ENCODE data around the gene KCND3.
"Not testable (repeated sequence)": the region's sequence is repeated elsewhere in the genome, so short reads cannot be mapped to it uniquely, and the experiment has no call there.

The KCND3 gene

DNA sequence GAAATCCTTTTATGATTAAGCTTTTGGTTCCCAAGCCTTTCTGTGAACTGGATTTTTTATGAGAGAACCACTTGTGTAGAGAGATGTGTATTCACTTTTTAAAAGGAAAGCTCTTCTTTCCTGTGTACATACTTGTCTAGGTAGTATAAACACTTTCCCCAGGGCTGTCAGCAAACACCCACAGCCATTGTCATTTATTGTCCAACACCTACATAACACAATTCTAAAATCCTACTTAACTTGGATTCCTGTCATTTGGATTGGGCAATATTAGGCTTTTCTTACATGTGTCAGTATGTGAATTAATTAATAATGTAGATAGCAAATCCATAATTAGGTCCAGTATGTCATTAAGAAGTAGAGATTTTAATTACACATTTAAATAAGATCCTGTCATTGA, 221.4 kb downstream of the KCND3 start:
- DNase-seq, result peak; percentile 79

DNA sequence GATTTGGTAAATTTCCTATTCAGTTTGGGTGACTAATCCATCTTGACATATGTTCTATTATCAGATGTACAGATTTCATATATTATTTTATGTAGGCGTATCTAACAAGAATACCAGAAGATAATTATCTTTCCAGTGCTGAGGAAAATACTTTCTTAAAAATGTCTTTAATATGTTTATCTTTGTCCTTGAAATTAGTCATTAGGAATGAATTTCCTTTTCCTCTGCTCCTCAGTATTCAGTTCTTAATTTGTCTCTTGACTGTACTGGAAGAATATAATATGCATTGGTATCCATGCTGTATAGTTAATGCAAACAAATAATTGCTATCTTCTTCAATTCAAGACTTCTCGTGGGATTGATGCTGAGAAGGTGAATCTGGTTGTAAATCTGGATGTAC, 227.1 kb downstream of the KCND3 start:
- DNase-seq, result no peak

DNA sequence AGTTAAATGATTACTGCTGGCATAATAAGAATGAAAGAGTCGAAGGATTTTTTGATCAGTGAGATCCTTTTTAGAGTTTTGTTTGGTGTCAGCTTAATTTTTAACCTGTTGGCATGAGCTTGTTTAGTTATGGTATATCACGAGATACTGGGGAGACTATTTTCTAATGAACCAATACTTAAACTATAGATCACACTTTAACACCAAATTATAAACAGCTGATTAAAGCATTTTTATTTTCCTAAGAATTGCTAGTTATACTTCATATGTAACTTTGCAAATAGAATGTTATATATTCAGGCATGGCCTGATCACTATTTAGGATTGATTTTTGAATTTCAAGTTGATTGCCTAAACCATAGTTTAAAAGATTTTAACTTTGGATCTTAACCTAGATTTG, 227.8 kb downstream of the KCND3 start:
- DNase-seq, result no peak

DNA sequence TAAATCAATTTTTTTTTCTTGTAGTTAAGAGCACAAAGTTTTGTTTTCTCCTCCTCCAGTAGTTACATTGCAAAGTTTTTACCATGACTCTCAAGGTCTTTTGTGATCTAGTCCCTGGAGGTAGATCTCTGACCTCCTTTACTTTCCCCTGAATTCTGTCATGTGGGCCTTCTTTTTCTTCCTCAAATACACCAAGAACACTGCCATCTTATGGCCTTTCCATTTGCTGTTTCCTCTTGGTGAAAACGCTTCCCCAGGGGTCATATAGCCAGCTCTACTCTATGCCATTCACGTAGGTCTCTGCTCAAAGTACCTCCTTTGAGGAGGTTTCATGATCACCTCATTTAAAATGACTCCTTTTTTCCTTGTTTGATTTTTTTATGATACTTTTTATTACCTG, 231.1 kb downstream of the KCND3 start:
- DNase-seq, result no peak

DNA sequence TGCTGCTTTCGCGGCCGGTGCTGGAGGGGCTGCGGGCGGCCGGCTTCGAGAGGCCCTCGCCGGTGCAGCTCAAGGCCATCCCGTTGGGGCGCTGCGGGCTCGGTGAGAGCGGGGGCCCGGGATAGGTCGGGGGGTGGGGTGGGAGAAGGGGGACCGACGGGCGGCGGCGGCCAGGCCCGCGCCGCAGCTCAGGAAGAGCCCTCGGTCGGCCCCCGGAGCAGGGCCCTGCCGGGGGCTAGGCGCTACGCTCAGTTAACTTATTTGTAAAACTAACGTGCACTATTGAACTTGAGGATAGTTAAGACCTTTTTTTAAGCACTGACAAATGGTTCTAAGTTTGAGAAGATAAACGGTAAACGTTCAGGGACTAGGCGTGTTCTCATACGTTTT, 233.3 kb downstream of the KCND3 start:
- no peak for DNase-seq

DNA sequence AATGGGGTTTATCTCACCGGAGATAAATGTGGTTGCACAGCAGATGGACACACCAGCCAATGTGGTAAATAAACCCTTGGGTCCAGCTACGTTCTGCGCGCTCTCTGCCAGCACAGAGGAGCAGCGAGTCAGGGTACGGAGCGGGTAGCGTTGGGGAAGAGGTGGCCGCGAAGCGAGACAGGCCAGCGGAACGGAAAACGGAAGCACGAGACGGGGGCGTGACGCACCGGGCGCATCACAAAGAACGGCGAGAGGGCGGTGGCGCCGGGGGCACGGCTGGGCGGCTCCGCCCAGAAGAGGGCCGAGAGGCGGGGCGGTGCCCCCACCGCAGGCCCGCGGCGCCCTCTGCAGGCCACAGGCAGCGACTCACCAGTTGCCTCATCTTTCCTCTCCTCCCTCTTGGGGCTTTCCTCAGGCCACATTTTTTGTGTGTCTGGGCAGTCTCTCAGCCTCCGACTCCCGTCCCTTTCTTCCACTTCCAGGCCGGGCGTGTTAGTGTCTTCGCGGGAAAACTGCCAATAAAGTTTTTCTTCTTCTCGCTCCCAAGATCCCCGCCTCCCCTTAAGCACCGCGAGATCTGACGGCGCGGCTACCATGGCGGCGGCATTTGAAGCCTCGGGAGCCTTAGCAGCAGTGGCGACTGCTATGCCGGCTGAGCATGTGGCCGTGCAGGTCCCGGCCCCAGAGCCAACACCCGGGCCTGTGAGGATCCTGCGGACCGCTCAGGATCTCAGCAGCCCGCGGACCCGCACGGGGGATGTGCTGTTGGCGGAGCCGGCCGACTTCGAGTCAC, 233.9 kb downstream of the KCND3 start, which contains the start of gene DDX20:
TSS of gene DDX20 (plus strand) at position 571 of the 793 bp plus-strand sequence. CDS start at position 595, 24 bp downstream.
- DNase-seq, result peak; percentile 91

DNA sequence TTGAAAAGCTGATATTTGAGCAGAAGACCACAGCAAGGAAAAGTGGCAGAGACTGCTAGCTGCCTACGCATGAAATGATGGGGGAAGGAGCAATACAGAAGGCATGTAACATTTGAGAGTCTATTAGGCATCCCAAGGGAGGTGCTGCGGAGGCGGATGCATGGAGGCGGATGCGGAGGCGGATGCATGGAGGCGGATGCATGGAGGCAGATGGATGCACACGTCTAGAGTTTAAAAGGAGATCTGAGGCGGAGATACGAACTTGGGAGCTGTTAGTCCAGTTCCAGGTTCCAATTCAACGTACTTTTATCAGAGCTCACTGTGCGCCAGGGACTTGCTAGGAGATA, 234.5 kb downstream of the KCND3 start:
- peak; percentile 24 for DNase-seq

DNA sequence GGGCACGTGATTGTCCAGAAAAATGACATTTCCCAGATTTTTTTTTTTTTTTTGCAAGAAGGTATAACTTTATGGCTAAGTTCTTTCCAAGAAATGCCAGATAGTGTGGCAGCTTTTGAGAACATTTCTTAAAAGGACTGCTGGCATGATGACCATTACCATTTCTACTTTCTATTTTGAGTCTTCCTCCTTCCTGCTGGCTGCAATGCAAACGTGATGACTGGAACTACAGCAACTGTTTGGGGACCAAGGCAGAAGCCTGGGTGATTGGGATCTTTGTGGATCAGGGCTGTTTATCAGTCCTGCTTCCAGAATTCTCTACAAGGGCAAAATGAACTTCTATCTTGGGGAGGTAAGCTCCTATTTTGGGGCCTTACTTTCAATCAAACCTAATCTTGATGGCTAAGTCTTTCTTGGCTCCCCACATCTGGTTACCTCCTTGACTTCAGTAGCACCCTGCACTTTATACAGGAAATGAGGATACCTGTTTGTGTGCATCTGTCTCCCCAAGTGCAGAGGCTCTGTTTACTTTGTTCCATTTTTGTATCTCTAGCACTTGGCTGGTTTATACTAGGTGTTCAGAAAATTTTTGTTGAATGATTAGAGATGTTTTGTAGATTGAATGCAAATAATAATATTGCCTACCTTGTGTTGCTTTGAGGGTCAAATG, 237.4 kb downstream of the KCND3 start:
- DNase-seq, result no peak

DNA sequence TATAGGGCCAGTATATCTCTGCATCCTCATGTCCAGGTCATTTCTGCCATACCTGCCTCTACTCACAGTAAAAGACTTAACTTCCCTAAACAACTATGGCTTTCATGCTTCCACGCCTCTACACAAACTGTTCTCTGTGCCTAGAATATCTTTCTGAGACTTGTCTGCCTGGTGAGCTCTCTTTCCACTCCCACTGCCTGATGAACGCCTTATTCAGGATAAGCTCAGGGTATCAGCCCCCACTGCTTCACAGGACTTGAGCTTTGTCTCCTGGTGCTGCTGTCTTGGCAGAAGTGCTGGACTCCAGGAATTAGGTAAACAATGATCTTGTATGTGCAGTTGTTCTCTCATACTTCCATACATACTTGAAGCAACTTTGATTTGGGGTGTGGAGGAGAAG, 238.6 kb downstream of the KCND3 start:
- DNase-seq, result no peak

DNA sequence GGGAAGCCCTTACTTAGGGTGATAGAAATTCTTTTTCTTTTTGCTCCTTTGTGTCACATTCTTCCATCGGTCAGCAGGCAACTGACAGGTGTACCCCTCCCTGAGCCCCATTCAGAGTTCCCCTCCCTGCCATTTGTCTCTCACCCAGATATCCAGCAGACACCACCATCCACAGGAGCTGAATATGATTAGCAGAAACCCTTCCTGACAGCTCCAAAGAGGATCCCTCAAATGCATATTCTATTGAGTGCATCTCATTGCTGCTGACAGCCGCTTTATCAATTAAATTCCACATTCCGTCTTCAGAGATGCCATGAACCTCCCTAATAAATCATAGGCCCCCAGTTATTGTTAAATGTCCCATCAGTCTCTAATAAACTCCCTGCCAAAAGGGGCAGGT, 239.8 kb downstream of the KCND3 start:
- DNase-seq, result no peak

DNA sequence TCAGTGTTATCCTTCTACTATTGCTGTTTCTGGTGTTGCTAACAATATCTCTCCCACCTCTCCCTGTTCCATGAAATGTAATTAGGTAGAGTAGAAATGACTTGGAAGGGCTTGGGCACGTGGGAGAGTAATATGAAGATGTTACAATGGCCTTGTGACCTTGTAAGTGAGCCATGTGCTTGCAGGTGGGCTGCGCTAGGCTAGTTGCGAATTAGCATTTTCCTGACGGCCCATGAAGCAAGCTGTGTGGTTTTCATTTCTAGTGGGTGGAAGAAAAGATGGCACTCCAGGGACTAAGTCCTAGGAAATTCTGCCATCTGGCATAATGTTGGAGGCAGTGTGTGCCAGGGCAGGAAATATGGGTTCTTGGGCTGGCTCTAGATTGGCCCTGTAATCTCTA, 241.5 kb downstream of the KCND3 start:
- no peak for DNase-seq

DNA sequence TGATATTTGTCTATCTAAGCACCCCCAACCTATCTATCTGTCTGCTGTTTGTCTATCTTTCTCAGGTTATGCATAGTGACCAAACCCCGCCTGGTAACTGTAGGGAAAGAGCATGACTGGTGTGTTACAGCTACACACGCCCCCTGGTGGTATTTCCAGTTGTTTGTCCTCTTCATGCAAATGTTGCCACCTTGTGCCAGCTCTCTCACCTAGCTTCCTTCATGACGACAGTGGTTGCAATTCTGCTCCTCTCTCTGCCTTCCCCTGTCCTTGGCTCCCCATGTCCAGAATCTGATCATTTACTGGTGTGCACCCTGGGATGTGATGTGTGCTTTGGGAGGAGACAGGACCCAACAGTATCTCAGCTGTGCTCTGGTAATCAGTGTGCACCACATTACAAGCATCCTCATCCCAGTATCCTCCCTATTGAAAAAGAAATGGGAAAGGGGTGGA, 242.2 kb downstream of the KCND3 start:
- DNase-seq, result peak; percentile 49

DNA sequence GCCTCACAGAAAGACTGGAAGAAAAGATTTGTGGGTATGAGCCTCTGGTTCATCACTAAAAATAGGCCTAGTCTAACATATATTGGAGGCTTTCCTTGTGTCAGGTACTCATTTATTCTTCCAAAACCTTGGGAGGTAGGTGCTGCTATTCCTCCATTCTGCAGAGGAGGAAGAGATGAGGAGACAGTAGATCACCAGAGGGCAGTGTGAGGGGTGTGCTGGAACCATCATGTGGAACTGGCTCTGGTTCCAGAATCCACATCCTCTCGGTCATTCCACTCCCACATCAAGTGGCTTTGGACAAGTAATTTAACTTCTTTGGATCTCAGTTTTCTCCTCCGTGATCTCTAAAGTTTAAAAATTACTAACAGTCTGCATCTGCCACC, 242.9 kb downstream of the KCND3 start:
- no peak for DNase-seq

DNA sequence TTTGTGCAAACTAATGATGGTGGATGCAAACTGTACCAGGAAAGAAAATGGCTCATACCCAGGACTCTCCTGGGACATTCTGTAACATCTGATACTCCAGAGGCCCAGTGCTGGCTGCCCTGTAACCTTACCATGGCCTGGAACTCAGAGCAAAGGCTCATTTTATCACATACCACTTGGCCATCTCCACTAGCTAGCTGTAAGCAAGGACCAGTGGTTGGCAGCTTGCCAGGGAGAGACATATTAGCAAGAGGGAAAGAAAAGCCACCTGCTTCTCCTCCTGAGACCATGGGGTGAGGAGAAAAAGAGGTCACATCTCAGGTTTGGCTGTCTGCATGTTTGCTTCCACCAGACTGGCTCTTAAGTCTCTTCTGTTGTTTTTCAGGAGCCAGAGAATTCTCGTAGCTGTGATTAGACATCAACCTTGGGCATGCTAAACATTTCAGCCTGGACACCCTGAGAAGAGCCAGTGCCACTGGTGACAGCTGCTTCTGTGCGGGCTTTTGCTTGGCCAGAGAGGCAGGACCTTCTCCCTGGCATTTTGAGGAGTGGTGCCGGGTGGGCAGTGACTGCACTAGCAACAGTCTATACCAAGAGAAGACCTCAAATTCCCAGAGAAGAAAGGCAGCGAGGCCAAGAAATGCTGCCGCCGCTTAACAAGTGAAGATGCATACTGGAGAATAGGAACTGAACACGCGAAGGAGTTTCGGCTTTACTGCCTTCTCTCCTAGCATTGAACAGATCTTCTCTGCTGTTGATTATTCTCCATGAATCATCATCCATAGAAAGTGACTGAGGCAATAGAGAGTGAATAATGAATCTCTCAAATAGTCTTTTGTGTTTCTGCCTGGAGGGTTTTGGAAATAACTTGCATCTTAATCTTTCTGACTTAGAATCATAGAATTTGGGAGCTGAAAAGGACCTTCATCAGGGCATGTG, 243.5 kb downstream of the KCND3 start:
- no peak for DNase-seq

DNA sequence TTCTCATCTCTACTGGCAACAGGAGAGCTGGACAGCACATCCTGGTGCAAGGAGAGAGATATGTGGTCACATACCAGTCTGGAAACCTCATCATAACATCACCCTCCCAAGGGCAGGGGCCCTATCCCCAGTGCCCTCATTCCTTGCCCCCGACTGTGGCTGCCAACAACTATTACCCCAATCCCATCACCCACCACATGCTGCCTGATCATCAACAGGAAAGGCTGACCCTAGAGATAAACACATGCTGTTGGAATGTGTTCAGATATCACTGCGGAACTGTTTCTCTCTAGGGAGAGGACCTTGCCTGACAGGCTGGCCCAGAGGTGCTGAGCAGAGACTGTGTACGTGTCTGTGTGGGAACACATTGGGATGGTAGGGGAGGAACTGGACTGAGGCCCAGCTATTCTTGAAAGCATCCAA, 245.8 kb downstream of the KCND3 start:
- no peak for DNase-seq

DNA sequence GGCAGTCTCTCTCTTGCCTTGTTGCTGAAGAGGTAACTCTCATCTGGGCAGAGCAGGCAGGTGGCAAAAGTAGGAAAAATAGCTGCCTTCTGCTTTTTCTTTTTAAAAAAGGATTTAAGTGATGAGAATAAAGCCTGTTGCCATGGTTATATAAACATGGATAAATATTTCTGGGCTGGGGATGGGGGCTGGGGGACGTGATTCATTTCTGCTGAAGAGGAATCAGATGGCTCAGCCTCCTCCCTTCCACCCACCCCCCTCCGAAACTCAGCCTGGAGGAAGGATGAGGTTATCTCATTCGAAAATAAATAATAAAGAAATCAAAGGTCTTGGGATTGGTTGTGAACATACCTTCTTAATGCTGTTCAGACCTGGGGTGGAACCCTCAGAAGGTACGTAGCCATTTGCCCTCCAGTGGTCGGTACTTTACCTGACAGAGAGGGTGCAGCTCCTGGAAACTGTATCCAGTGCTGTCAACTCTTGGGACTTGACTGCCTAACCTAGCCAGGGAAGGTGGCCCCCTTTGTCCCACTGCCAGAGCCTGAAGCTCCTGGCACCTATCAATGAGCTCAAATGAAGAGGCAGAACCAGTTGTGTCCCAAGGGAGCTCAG, 246.4 kb downstream of the KCND3 start:
- DNase-seq, result no peak

DNA sequence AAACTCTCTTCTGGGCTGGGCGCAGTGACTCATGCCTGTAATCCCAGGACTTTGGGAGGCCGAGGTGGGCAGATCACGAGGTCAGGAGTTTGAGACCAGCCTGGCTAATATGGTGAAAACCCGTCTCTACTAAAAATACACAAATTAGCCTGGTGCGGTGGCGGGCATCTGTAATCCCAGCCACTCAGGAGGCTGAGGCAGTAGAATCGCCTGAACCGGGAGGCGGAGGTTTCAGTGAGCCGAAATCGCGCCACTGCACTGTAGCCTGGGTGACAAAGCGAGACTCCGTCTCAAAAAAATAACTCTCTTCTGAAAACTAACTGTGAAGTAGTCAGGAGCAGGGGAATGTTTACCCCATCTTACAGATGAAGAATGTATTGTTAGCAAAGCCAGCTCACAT, 247.2 kb downstream of the KCND3 start:
- not testable (repeated sequence) for DNase-seq

DNA sequence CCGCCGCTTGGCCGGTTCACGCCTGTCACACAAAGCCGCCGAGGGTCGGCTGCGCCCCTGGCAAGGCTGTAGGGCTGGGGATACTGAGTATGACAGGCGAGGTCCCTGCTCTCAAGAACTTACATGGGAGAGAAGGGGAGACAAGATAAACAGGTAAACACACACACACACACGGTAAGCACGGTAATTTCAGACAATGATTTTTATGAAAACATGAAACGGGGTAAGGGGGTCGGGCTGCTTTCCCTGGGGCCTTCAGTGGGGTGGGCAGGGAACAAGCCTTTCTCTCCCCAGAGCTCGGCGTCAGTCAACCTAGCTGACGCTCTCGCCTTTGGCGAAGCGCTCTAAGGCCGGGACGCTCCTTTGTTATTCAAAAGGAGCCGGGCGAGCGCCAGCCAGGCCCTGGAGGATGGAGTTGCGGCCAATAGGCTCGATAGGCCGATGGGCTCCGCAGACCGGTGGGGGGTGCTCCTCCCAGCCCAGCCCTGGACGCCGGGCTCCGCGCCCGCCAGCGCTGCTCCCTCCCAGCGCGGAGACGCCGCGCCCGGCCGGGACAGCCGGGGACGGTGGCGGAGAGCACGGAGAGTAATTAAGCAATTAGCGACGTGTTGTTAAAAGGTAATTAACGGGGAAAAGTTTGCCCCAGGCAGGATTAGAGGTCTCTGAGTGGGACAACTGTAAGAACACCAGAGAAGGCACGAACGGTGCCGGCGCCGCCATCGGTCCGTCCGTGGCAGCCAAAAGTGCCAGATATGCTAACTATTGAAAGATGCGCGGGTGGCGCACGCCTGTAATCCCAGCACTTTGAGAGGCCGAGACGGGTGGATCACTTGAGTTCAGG, 249.3 kb downstream of the KCND3 start:
- peak; percentile 41 for DNase-seq

DNA sequence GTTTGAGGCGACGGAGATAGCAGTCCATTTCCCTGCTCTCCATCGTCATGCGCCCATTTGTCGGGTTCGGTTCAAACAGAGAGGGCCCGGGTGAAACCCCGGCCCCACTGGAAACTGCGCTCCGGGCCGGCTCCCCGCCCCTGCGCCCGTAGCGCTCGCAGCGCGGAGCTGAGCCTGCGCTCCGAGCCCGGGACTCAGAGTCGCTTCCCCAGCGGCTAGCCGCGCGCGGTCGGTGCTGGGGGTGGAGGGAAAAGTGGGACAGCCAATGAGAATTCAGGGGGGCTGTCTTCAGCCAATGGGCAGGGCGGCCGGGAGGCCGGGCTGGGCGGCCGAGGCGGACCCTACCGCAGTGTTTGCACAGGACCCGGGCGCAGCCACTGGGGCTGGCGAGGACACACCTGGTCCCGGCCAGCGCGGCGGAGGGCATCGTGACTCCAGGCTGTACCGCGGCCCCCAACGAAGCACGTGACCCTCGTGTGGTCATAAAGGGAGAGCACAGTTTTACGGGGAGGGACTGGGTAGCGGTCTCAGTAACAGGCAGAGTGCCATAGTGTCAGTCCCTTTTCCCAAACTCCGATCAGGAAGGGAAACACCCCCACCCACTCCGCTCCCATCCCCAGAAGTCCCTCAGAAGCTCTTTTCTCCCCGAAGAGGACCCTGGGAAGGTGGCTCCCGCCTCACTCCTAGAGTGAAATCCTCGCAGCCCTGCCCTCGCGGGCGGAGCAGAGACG, 250.1 kb downstream of the KCND3 start, which contains the start of gene INKA2:
TSS of gene INKA2 (minus strand) at position 202 of the 731 bp plus-strand sequence. CDS start at position 49, 153 bp downstream.
- no peak for DNase-seq

DNA sequence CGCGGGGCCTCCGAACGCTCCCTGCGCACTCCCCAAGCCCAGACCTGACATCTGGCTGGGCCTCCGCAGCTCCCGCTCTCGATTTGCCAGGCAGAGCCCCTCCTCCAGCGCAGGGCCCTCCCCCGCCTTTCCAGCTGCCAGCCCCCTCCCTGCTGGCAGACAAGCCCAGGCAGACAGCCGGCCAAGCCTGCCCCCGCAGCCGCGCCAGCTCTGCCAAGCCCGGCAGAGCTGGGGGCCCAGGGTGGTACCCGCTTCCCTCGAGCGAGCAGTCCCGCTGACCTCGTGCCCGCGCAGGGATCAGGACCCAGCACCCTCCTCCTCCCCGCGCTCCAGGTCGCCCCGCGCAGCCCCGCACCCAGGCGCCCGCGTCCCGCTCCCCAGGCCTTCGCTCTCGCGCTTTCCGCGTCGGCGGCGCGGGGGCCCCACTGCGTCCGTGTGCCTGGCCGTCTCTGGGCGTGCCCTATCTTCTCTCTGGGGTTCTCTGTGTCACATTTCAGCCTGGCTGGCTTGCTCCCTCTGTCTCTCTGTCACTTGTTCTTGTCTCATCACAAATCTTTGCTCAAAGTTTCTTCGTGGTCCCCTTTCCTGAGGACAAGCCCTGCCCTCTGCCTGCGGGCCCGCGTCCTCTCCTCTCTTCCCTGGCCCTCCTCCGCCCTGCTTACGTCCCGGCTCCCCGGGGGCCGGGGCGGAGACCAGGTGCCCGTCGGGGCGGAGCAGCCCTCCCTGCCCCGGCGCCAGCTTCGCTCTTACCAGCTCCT, 250.9 kb downstream of the KCND3 start:
- no peak for DNase-seq

DNA sequence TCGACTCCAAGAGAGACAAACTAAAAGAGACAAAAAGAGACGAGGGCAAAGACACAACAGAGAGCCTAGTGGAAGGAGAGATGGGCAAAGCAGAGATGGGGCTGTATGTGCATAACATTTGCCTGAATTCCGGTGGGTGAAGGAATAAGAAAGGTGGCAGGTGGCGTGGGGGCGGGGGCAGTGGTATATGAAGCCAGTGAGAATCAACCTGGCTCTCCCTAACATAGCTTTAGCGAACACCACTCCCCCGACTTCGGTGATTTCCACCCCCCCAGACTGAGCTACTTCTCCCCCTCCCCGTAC, 251.4 kb downstream of the KCND3 start:
- DNase-seq, result no peak
